Astrocyte of the spinal cord (primary cell): ENCODE data around the gene MFSD6L.

Experiments used
- DNase-seq: peaks from one replicate; pipeline ENCODE4 v3.0.0; 2011; ENCODE audit warnings: low read depth, low spot score
- H3K4me3 ChIP-seq: 2 replicates; pipeline ENCODE4 v1.5.1; 2011; ENCODE audit warnings: low read depth, mild to moderate bottlenecking, low read length, moderate library complexity
- CTCF ChIP-seq: IDR thresholded peaks from 2 replicates; pipeline ENCODE4 v1.5.1; 2012; ENCODE audit warnings: low read depth, mild to moderate bottlenecking, low read length, inconsistent platforms
- in situ Hi-C: cut with HindIII; loops from 2 replicates; pipeline ENCODE4 v1.10.0; 2017; ENCODE audit warnings: low sequenced_read_pairs

Gene MFSD6L

DNA sequence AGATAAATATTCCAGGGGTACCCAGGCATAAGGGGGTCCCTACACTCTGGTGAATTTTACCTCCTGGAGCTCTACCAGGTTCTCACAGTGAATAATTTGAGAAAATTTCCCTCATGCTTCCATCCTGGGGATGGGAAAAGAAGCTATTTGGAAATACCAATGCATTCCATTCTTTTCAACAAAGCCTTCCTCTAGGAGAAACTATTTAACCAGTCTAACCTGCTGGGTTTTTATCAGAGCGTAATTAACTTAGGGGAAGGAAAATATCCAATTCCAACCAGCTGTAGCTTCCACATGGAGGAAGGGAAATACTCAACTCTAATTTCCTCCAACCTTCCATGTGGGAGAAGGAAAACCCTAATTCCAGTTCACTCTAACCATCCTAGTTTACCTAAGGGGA, 17.0 kb downstream of the MFSD6L start:
- in situ Hi-C loops, result no loop called here
- H3K4me3 ChIP-seq, result no peak overlapping the region
- no peak for DNase-seq
- TF ChIP-seq CTCF, result no peak

GRCh38 chr17:8781776-8782175, 17.4 kb downstream of the MFSD6L start:
- no peak for TF ChIP-seq CTCF
- no peak for DNase-seq
- in situ Hi-C loops, result no loop called here
- H3K4me3 ChIP-seq, result no peak overlapping the region

- no peak for TF ChIP-seq CTCF
- no peak overlapping the region for H3K4me3 ChIP-seq
- no peak for DNase-seq
- in situ Hi-C loops, result no loop called here
Observed at GRCh38 chr17:8776881-8777280, 22.3 kb downstream of the MFSD6L start.

GRCh38 chr17:8776248-8776647, 22.9 kb downstream of the MFSD6L start:
- TF ChIP-seq CTCF, result no peak
- DNase-seq, result no peak
- in situ Hi-C loops, result no loop called here
- H3K4me3 ChIP-seq, result no peak overlapping the region

DNA sequence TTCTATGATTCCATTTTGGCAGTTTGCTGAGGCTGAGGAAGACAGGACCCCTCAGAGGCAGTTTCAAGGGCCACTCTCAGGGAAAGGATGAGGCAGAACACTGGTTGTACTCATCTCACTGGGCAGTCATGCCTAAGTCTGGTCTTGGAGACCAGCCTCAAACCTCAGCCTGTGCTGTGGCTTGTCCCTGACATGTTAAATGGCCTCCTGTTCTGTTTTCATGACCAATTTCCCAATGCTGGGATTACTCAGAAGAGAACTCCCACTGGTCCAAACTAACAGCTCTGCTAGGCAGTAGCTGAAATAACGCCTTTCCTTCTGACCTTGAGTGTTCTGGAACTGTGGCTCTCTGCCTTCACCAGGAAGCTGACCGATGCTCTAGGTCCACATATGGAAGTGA, 32.4 kb downstream of the MFSD6L start:
- no peak for TF ChIP-seq CTCF
- in situ Hi-C loops, result no loop called here
- DNase-seq, result no peak

DNA sequence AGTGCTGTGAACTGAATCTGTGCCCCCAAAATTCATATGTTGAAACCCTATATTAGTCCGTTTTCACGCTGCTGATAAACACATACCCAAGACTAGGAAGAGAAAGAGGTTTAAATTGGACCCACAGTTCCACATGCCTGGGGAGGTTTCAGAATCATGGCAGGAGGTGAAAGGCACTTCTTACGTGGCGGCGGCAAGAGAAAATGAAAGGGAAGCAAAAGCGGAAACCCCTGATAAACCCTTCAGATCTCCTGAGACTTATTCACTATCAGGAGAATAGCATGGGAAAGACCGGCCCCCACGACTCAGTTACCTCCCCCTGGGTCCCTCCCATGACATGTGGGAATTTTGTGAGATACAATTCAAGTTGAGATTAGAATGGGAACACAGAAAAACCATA, 37.2 kb downstream of the MFSD6L start:
- no peak for DNase-seq
- in situ Hi-C loops, result no loop called here
- TF ChIP-seq CTCF, result no peak
- H3K4me3 ChIP-seq, result no peak overlapping the region

More for the DNA sequence above, 32.4 kb downstream of the MFSD6L start:
- no peak overlapping the region for H3K4me3 ChIP-seq

DNA sequence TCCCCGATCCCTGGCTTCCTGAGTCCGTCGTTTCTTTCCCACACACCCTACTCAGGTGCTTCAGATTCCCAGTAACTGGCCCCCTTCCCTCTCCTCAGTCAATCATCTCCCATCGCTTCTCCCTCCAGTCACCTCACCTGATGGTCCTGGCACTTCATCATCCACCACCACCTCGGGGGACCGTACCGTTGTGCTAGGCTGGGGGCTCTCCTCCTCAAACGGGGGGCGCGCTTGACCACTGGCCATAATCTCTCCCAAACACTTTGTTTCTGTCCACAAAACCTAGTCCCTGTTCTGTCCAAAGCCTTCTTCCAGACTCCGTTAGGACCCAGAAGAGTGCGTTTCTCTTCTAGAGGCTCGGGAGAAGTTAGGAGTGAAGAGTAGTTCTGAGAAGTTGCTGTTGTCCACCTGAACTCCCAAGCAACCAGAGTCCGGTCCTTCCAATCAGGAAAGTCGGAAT, 41.0 kb downstream of the MFSD6L start, which contains the start of gene SPDYE4:
Gene SPDYE4, minus strand, starts transcription at position 410 of the 460 bp plus-strand sequence. Its CDS starts 164 bp downstream, at position 246.
- TF ChIP-seq CTCF, result no peak
- in situ Hi-C loops, result no loop called here
- H3K4me3 ChIP-seq, result no peak within 1 kb of the TSS
- DNase-seq, result no peak
